GM20000 (cell line): ENCODE data around the gene STK17A.
"Not testable (repeated sequence)": the region's sequence is repeated elsewhere in the genome, so short reads cannot be mapped to it uniquely, and the experiment has no call there.

ENCODE experiments used
- DNase-seq: peaks from one replicate; pipeline ENCODE4 v3.0.0; 2012; ENCODE audit warnings: low spot score
- CTCF ChIP-seq: IDR thresholded peaks from 2 replicates; pipeline ENCODE4 v1.5.1; 2012; ENCODE audit warnings: mild to moderate bottlenecking, control low read depth; ENCODE audit errors: extremely low read depth, missing control alignments

Gene STK17A

GRCh38 chr7:43666938-43667337 lies 84.0 kb downstream of the STK17A start:
- DNase-seq = no peak
- no peak for TF ChIP-seq CTCF

DNA sequence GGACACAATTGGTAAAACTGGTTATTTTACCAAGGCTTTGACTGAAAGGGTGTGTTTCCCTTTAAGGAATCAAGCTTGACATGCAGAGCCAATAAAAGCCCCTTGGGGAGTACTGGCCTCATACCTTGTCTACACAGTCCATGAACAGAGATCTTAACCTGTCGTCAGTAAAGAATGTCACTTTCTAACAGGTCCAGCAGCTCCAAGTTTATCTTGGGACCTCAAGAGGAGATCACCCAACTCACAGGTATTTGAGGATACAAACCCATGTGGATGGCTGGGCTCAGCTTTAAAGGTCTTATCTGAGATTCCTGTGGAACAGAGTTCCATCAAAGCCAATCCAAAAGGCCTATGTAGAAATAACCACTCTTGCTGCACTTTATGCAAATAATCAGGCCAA lies 85.1 kb downstream of the STK17A start:
- TF ChIP-seq CTCF = no peak
- DNase-seq = no peak

- no peak for TF ChIP-seq CTCF
- DNase-seq = no peak
Observed at GRCh38 chr7:43669286-43670081, 86.6 kb downstream of the STK17A start.

DNA sequence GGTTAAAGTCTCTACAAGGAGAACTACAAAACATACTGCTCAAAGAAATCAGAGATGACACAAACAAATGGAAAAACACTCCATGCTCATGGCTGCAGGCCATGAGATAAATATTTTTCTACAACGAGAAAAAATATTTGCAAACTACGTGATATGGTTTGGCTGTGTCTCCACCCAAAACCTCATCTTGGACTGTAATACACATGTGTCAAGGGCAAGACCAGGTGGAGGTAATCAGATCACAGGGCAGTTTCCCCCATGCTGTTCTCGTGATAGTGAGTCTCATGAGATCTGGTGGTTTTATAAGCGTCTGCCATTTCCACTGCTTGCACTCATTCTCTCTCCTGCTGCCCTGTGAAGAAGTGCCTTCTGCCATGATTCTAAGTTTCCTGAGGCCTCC lies 88.6 kb downstream of the STK17A start:
- no peak for DNase-seq
- TF ChIP-seq CTCF = no peak

- DNase-seq = not testable (repeated sequence)
Observed at GRCh38 chr7:43673243-43673976, 90.5 kb downstream of the STK17A start.

DNA sequence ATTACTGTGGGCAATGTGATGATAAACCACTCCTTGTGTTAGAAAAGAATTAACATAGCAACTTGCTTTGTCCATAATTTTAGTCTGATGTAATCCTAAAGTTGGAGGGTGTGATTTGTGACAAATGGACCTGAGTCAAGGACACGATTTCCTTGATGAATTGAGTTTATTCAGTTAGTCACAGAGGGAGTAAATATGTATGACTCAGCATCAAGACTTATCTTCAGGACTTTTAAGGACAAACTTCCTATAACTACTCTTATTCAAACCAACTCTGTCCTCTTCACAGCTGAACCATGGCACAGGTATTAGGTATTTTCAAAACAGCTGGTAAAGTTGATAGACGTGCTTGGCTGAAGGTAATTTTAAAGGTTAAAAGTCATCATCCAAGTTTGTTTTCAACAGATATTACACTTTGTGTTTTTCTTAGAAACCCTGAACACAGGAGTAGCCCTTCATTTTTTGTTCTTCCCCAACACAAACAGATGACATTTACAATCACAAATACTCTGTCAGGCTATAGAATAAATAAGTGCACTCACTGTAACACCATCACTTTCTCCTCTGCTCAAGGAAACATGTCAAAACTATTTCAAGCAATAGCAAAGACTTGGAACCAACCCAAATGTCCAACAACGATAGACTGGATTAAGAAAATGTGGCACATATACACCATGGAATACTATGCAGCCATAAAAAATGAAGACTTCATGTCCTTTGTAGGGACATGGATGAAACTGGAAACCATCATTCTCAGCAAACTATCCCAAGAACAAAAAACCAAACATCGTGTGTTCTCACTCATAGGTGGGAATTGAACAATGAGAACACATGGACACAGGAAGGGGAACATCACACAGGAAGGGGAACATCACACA lies 91.9 kb downstream of the STK17A start:
- TF ChIP-seq CTCF = no peak
- DNase-seq = no peak
